ENCODE results near the gene DENND5B.
A peak's percentile ranks its signal among the peaks of the same experiment; 100 is the strongest.
"Not testable (repeated sequence)": the region's sequence is repeated elsewhere in the genome, so short reads cannot be mapped to it uniquely, and the experiment has no call there.

The DENND5B gene

DNA sequence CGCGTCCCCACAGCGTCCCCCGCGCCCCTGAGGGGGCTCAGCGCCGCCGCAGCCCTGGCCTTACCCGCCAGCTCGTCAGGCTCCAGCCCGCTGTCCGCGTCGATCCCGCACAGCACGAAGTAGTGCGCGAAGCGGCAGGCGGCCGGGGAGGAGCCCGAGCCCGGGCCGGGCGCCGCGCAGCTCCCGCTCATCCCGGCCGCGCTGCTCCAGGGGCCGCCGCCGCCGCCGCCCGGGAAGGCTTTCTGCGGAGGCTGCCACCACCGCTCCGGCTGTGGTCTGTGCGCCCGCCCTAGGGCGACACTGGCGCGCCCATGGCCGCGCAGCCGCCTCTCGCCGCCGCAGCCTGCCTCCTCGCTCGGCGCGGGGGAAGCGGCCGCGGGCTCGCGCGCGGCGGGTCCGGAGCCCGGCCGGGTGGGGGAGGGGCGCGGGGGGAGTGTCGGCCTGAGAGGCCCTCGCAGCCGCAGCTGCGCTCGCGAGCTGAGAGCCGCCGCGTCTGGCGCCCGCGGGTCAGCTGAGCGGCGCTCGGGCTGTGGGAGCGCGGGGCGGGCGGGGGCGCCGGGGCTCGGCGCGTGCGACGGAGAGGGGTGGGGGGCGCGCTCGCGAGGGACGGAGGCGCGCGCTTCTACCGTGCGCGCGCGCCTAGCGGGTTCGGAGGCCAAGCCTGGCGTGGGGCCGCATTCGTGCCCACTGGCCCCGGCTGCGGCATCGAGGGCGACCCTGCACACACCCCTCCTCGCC lies at the start of gene DENND5B:
Gene DENND5B, minus strand, starts transcription at position 495 of the 738 bp plus-strand sequence. Its CDS starts 304 bp downstream, at position 191.
- peak; percentile 3 for DNase-seq

DNA sequence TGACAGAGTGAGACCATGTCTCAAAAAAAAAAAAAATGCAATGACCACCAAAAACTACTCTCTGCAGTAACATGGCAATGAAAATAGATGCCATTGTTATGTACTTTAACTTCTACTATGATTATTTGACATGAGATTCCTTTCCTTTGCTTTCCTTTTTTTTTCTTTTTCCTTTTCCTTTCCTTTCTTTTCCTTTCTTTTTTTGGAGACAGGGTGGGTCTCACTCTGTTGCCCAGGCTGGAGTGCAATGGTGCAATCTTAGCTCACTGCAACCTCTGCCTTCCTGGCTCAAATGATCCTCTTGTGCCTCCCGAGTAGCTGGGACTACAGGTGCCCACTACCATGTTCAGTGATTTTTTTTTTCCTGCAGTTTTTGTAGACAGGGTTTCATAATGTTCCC lies 43.7 kb upstream of the DENND5B start:
- DNase-seq, result no peak

DNA sequence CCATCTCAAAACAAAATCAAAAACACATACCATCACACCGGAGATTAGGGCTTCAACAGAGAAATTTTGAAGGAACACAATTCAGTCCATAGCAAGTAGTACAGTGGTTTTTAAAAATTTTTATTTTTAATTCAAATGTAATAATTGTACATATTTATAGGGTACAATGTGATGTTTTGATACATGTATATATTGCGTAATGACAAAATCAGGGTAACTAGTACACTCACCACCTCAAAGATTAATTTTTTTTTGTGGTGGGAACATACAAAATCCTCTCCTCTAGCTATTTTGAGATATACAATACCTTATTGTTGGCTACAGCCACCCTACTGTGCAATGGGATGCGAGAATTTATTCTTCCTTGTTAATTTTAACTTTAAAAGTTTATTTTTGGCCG lies 42.5 kb upstream of the DENND5B start:
- no peak for DNase-seq

DNA sequence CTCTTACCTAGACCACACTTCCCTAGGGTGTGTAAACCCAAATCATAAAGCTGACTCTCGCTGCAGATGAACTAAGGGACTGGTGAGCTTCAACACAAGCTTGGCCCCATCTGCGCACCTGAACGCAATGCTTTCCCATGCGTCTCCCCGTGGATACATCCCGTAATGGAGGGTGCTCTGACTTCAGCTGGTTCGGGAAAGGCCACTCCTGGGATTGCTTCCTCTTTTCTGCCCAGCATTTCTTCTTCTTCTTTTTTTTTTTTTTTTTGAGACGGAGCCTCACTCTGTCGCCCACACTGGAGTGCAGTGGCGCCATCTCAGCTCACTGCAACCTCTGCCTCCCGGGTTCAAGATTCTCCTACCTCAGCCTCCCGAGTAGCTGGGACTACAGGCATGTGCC lies 40.9 kb upstream of the DENND5B start:
- no peak for DNase-seq

DNA sequence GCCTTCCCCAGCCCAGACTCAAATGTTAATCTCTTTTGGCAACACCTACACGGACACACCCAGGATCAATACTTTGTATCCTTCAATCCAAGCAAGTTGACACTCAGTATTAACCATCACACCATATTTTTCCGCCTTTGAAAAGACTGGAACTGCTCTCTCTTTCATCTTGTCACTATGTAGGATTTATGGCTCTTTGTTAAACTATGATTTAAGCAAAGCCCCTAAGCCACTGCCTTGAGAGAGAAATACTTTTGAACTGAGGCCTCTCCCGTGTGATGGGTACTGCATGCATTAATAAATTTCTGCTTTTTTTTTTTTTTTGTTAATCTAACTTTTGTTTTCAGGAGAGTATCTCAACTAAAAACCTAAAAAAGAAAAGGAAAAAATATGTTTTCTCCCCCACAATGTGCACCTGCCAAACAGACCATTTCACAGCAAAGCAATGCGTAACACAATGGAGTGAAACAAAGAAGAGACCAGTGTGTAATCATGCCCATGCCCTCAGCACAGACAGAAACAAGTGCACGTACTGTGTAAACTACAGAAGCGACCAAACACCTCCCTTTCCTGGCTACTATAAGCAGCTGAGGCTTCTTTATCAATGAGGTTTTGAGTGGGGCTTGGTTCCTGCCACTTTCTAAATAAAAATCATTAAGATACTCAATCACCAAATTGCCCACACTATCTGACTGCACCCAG lies 40.2 kb upstream of the DENND5B start:
- DNase-seq, result no peak

DNA sequence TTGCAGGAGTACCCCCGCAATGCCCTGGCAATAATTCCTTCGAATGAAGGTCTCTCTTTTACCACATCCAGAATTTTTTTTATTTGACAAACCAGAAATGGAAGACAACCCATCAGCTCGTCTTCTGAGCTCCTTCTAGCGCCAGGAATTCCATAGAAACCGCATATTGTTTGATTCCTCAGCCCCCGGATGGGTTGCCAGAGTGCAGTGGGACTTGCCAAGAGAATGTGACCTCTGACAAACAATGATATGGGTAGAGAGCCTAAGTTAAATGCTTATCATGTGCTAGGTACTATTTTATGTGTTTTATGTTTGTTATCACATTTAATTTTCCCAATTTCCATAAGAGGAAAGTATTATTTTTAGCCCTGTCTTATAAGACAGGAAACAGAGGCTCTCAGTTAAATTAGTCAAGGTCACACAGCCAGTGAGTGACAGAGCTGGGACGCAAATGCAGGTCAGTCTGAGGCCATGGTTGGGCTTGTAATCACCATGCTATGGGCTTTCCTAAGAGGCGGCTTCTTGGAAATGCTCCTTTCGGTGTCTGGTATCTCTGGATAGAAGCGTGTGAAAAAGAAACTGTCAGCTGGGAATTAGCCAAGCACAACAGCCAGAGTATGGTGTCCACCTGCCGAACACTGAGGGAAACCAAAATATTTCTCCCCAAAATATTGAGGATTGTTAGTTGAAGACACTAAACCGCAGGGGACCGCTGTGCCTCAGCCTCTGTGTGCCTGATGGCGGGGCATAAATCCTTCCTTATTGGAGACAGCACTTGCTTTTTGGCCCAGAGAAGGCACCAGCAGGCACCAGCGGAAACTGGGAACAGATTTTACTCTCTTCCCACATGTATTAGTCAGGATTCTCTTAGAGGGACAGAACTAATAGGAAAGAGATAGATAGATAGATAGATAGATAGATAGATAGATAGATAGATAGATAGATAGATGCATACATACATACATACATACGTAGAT lies 39.1 kb upstream of the DENND5B start:
- no peak for DNase-seq

DNA sequence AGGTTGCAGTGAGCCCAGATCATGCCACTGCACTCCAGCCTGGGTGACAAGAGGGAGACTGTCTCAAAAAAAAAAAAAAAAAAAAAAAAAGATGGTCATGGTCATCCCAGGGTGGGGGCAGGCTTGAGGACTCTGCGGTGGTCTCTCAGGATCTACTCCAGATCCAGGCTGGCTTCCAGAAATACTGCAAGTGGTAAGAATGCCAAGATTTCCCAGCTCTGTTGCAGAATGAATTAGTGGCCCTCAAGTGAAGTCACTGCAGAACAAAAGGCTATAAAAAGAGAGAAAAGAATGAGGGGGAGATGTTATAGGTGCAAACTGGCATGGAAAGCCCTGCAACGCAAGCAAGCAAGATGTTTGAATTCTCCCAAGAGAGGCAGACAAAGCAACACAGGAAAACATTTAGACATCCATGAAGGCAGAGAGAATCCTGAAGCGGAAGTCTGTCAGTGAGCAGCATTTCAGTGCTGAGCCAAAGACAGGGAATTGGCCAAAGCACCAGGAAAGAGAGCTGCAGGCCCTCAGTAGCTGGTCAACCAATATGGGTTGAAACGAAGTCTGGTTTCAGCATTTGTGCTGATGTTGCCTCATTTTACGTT lies 36.6 kb upstream of the DENND5B start:
- no peak for DNase-seq

DNA sequence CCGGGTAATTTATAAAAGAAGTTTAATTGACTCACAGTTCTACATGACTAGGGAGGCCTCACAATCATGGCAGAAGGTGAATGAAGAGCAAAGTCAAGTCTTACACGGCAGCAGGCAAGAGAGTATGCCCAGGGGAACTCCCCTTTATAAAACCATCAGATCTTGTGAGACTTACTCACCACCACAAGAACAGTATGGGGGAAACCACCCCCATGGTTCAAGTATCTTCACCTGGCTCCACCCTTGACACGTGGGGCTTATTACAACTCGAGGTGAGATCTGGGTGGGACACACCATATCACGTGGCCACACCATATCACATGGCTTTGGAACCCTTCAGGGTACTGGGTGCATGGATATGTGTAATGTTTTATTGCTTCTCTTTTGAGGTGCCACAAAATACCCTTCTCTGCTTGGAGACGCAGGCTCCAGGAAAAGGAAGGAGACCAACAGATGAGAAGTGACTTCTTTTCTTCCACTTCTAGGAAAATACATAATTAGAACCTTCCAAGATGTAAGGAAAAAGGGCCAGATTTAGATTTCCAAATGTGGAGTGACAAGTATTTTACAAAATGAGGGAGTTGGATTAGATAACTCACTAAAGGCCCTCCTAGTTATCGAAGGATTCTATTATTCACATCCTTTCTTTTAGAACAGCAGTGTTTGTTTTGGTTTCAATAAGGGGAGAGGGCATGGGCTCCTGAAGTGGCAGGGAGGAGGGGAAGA lies 35.5 kb upstream of the DENND5B start:
- DNase-seq, result no peak

DNA sequence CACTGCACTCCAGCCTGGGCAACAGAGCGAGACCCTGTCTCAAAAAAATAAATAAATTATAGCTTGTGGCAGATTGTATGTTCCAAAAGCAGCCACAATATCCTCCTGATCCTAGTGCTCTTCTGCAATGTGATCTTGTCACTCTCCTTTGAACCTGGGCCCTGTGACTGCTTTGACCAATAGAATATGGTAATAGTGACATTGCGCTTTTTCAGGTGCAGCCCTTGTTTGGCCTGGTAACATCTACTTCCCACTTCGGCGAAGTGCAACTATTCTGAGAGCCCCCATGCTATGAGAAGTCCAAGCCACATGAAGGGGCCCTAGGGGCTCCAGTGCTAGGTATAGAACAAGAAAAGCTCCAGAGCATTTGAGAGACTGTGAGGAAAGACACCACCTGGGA lies 31.1 kb upstream of the DENND5B start:
- DNase-seq, result no peak

DNA sequence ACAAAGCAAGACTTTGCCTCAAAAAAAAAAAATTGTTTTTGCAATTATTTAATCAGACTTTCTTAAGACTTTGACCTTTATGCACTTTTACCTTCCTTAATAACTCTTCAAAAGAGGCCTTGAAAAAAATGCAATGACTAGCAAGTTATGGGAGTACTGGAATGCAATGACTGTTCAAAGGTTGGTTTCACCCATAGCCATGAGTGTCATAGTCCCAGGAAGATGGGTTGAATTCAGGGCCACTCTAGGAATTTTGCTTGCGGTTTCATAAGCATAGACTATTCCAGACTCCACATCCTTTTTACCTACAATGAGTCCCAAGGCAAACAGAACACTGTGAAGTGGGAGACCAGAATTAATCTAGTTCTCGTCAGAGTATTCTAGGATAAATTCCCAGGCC lies 29.4 kb upstream of the DENND5B start:
- DNase-seq, result no peak

DNA sequence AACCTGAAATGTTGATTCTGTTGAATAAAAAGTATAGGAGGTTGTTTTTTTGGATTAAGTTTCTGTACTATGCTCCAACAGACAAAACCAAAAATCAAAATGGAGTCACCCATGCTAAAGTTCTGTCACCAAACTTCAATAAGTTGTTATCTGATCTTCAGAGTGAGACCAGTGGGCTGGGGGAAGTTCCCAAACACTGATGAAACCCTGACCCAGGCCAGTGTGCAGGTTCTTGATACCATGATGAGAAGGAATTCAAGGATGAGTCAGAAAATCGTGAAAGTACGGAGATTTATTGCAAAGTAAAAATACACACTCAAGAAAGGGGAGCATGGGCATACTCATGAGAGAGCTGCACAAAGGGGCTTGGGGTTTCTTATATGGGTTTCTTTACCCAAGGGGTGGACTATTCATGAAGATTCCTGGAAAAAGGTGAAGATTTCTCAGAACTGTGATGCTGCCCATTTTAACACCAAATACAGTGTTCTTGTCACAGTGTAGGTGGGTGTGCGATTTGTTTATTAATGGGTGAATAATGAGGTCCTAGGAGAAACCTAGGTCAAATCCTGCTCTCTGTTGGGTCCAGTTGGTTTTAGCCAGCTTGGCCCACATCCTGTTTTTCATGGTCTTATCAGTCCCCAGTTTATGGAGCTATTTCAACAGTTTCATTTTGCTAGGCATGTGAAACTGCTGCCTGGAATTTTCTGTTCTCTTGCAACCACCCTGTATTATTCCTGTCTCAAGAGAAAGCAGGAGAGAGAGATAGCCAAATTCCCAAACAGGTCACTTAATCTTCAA lies 27.5 kb upstream of the DENND5B start:
- no peak for DNase-seq

DNA sequence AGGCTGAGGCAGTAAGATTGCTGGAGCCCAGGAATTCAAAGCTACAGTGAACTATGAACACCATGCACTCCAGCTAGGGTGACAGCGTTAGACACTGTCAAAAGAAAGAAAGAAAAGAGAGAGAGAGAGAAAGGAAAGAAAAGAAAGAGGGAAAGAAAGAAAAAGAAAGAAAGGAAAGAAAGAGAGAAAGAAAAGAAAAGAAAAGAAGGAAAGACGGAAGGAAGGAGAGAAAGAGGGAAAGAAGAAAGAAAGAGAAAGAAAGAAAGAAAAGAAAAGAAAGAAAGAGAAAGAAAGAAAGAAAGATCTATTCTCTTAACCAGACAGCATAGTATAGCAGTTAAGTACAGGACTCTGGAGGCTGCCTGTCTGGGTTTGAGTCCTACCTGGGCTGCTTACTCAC lies 21.9 kb upstream of the DENND5B start:
- DNase-seq, result no peak

DNA sequence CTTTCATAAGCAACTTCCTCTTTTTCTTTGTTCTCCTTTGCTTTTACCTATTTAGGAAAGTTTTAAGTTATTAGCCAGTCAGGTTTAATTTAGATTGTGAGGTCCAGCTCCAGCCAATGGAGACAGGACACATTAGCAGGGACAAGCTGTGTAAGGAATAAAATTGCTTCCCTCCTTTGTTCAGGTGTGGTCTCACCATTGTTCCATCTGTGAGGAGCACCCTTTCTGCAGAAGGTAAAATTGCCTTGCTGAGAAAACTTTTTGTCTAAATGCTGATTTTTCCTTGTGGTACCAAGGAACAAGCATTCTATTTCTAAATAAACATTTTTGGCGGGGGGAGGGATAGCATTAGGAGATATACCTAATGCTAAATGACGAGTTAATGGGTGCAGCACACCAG lies 17.4 kb upstream of the DENND5B start:
- not testable (repeated sequence) for DNase-seq

DNA sequence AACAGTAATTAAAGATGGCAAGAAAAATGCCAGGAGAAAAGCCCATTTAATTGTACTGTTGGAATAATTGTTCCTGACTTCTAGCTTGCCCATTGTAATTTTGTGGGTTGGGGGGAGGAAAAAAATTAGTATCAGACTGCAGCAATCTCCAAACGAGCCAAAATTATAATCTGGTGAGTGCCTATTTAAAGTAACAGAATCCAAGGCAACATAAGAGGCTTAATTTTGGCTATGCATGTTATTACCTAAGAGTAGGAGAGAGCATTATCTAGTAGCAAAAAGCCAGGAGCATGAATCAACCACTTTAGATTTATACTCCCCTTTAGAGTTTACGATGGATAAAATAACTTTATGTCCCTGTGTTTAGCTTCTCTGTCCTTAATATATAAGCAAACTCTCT lies 14.6 kb upstream of the DENND5B start:
- DNase-seq, result no peak

DNA sequence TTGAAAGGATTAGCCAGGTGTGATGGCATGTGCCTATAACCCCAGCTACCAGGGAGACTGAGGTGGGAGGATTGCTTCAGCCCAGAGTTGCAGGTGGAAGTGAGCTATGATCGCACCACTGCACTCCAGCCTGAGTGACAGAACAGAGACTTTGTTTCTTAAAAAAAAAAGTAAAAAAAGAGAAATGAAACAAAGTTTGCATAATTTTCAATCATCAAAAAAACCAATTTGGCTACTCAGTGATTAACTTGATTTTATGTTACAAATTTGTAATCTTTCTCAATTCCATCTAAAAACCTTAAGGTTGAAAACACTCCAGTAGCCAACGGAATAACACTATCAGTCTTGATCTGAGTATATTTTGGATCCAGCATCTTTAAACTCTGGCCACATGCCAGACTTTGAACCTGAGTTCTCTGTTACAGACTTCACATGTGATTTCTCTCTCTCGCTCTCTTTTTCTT lies 12.6 kb upstream of the DENND5B start:
- DNase-seq, result no peak

DNA sequence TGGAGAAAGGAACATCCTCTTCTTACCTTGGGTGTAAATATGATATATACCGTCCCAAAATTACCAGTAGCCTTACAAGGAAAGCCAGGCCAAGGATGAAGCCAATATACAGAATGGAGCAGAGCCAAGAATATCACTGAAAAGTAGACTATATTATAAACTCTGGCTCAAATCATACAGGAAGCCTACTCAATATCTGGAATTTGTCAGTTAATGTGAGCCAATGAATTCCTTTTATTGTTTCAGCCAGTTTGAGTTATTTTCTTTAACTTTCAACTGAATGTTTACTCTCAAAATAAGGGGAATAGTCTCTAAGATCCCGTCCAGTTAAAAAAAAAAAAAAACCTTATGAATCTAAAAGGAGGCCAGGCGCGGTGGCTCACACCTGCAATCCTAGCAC lies 9.8 kb upstream of the DENND5B start:
- no peak for DNase-seq

DNA sequence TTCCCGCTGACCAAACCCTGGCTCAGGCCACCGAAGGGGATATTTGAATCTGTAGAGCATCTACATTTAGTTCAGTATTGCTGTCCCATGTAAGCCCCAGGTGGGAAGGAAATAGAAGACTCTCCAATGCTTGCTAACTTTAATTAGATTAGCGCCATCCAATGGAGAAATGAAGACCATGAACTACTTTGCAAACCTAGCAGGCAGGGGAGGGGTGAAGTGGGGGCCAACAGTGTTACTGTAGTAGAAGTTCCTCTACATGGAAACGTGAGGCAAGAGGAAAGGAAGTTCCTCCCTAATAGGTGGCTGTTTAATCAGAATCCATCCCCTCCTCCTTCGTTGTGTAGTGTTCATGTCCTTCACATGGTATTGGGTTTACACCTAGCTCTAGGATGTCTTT lies 9.3 kb upstream of the DENND5B start:
- no peak for DNase-seq

DNA sequence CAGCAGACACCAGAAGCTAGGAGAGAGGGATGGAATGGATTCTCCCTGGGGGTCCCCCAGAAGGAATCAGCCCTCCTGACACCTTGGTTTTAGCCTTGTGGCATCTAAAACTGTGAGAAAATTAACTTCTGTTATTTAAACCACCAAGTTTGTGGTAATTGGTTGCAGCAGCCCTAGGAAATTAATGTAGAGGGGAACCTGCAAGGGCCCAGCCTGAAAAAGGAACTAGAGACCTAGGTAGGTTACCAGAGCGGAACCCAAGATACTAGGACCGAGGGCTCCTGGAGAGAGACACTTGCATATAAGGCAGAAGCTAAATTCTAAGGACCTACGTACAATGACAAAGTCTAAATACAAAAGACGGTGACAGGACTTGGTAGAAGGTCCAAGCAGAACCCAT lies 8.1 kb upstream of the DENND5B start:
- no peak for DNase-seq

DNA sequence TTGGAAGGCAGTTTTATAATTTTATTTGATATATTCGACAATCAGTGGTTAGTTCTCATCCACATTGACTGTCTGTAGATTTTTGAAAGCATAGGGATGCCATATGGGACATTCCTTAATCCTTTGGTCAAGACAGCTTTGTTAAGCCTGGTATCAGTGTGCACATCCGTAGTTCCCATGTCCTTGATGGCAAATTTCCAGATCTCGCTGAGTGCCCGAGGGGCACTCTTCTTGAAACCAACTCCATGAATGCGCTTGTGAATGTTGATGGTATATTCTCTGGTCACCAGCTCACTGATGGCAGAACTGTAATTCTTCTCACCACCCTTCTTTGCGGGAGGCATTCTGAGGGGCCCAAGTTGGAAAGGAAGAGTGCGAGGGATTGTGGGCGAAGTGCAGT lies 6.1 kb upstream of the DENND5B start:
- no peak for DNase-seq

DNA sequence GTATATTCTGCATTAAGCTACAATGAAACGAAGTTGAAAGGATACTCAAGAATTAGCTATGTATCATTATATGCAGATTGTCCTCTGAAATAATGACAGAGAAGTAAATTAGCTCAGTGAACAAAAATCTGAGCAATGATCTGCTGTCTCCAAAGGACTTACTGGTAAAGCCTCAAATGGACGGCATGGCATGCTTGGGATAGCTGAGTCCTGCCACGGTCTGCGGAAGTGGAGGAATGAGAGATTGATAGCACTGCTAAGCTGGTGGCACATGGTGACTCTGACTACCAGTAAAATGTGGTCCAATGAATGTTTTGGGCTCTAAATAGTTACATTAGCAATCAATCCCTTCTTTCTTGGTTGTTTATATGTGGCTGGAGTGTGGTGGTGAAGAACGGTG lies 3.7 kb upstream of the DENND5B start:
- DNase-seq, result no peak

DNA sequence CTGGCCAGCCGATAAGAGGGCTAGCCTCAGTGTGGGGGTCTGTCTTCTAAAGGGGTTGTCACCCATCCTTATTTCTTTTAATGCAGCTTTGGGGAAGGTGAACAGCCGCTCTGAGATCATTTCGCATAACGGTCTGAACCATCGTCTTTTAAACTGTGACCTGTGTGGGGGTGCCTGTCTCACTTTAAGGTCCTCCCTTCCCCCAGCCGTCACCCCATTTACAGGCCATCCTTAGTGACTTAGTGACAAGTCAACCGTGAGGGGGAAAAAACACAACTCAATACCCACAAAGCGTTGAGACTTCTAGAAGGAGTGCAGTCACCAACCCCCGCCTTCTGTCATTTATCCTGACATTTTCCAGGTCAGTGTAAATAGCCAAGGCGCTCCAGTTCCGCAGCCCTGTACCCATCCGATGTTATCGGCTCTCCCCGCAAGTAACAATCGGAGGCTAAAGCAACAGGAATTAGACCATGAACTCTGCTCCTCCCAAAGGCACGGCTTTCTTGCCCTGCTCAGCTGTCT lies 505 bp upstream of the DENND5B start:
- peak; percentile 4 for DNase-seq
